HG03159 (cell line): Measurements from ENCODE around the gene NODAL.

Source experiments
- ATAC-seq: cut with Tn5 transposase; IDR thresholded peaks from one replicate; pipeline ENCODE4 v1.9.1; 2021; ENCODE audit warnings: mild to moderate bottlenecking, moderate library complexity; ENCODE audit not compliant: unreplicated experiment

NODAL gene

GRCh38 chr10:70435241-70436085 lies 6.0 kb downstream of the NODAL start:
- no peak for ATAC-seq

- ATAC-seq = no peak
Measured at GRCh38 chr10:70433581-70434280, 7.8 kb downstream of the NODAL start.

GRCh38 chr10:70432561-70433263 lies 8.8 kb downstream of the NODAL start:
- ATAC-seq = no peak

GRCh38 chr10:70432101-70432500 lies 9.4 kb downstream of the NODAL start:
- no peak for ATAC-seq

- no peak for ATAC-seq
Measured at GRCh38 chr10:70430493-70431445, 10.7 kb downstream of the NODAL start.

- ATAC-seq = no peak
Measured at GRCh38 chr10:70426823-70427222, 14.7 kb downstream of the NODAL start.

GRCh38 chr10:70425096-70425495 lies 16.4 kb downstream of the NODAL start:
- no peak for ATAC-seq

GRCh38 chr10:70424320-70424719 lies 17.2 kb downstream of the NODAL start:
- ATAC-seq = no peak

GRCh38 chr10:70418713-70419112 lies 22.8 kb downstream of the NODAL start:
- ATAC-seq = no peak

- ATAC-seq = no peak
Measured at GRCh38 chr10:70418229-70418628, 23.3 kb downstream of the NODAL start.

- no peak for ATAC-seq
Measured at GRCh38 chr10:70417568-70417967, 23.9 kb downstream of the NODAL start.

GRCh38 chr10:70412356-70412755 lies 29.1 kb downstream of the NODAL start:
- ATAC-seq = no peak

- ATAC-seq = no peak
Measured at GRCh38 chr10:70410608-70411007, 30.9 kb downstream of the NODAL start.

- no peak for ATAC-seq
Measured at GRCh38 chr10:70409772-70410171, 31.7 kb downstream of the NODAL start.

GRCh38 chr10:70405037-70405824 lies 36.2 kb downstream of the NODAL start:
- ATAC-seq = no peak

GRCh38 chr10:70404787-70405036 lies 36.8 kb downstream of the NODAL start:
- ATAC-seq = no peak

GRCh38 chr10:70404036-70404786 lies 37.3 kb downstream of the NODAL start, which contains the start of gene EIF4EBP2:
TSS of gene EIF4EBP2 (plus strand) at chr10:70404145. CDS start at chr10:70404402, 257 bp downstream.
- ATAC-seq = peak; percentile 87

GRCh38 chr10:70403483-70404035 lies 37.9 kb downstream of the NODAL start:
- ATAC-seq = peak; percentile 4

- no peak for ATAC-seq
Measured at GRCh38 chr10:70399177-70399576, 42.3 kb downstream of the NODAL start.
